ENCODE measurements around the gene CD248.

CD248 gene

DNA sequence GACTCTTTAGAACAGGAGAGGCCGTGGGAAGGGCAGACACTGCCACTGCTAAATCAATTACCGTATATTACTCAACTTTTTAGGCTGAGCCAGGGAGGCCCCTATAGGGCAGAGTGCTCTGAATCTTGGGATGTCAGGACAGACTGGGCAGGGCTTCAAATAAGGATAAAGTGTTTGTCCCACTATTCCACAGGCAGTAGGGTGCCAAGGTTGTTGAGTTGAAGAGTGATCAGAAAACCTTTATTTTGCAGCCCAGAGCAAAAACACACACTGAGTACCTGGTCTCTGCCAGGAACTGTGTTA lies 32.2 kb upstream of the CD248 start:
- no peaks in the 10 kb centered on the region for H3K36me3 ChIP-seq (ENCODE audit: control insufficient read depth, low read depth, low read length)
- no peak overlapping the region for H3K9ac ChIP-seq (ENCODE audit: low read length)
- H3K4me1 ChIP-seq (ENCODE audit: control insufficient read depth, low read depth, low read length) = peaks cover 9% of the 10 kb centered on the region
- H3K27ac ChIP-seq (ENCODE audit: low read length) = no peak overlapping the region
- peaks cover 10% of the 10 kb centered on the region for H3K27me3 ChIP-seq (ENCODE audit: control insufficient read depth, insufficient read depth, low read length)
- H3K9me3 ChIP-seq (ENCODE audit: control insufficient read depth, low read depth, low read length) = no peaks in the 10 kb centered on the region
- no peak overlapping the region for H3K4me3 ChIP-seq (ENCODE audit: low read length)

DNA sequence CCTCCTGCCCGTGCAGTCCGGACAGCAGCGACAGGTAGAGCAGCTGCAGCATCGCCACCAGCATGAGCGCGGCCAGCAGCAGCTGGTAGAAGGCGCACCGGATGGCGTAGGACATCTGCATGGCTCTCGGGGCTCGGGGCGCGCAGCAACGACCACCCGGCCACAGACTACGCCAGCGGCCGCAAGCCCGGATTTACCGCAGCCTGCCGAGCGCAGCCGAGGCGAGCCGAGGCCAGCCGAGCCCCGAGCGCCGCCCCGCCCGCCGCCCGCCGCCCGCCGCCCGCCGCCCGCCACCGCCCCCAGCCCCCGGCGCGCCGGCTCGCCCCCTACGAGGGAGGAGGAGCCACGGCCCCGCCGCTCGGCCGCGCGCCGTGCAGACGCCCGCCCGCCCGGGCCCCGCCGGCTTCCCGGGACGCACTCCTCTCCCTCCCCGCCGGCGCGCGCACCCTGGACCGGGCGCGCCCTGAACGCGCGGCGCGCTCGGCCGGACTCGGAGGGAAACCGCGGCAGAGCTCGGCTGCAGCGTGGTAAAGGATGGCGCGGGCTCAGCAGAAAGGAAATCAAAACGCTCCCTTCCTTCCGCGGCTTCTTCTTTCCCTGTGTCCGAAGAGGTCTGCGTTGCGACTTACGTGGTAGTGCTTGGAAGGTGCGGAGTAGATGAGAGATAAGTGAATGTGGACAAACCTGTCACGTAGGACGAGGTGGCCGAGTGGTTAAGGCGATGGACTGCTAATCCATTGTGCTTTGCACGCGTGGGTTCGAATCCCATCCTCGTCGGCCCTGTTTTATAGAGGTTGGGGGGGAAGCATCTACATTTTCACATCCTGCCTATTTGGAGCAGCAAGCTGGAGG lies 30.8 kb upstream of the CD248 start, which contains the start of gene B4GAT1:
TSS of gene B4GAT1 (minus strand) at position 205 of the 852 bp plus-strand sequence. CDS start at position 121, 84 bp downstream.
- H3K4me1 ChIP-seq (ENCODE audit: control insufficient read depth, low read depth, low read length) = peaks cover 9% of the 10 kb centered on the region

DNA sequence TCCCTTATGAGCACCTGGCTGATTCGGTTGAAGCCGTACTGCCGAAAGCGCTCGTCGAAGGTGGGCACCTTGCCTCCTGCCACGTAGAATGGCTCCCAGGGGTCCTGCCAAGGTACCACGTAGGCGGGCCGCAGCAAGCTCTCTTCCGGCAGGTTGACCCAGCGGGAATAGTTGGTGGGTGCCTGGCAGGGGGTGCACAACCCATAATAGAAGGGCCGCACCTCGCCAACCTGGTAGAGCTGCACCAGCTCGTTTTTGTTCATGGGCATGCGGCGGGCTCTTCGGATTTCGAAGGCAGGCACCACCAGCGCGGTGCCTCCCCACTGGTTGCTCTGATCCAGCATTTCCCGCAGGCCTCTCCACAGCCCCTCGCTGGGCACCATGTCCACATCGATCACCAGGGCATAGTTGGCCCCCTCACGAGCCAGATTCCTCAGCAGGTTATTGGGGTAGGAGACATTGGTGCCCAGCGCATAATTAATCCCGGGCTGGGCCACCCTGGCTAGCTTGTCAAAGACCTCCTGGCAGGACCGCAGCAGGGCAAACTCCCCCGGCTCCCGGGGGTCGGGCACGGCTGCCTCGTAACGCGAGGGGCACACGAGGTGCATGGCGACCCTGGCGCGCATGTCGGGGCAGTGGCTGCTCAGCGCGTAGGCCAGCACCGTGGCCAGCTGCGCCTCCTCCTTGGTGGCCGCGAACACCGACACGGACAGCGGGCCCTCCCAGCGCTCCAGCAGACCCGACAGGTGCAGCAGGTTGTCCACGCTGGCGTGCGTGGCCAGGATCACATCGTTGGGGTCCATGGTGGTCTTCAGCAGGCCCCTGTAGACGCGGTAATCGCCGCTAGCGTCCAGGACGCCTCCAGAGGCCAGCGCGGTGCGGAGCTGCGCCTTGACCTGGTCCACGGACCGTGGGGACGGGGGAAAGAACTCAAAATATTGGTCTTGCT lies 29.9 kb upstream of the CD248 start:
- Histone ChIP-seq H3K27ac (ENCODE audit: low read length) (no peak overlapping the region), H3K9ac (ENCODE audit: low read length) (peak overlapping the region; percentile 71), H3K4me1 (ENCODE audit: control insufficient read depth, low read depth, low read length) (peaks cover 9% of the 10 kb centered on the region), H3K9me3 (ENCODE audit: control insufficient read depth, low read depth, low read length) (no peaks in the 10 kb centered on the region), H3K27me3 (ENCODE audit: control insufficient read depth, insufficient read depth, low read length) (peaks cover 10% of the 10 kb centered on the region), H3K36me3 (ENCODE audit: control insufficient read depth, low read depth, low read length) (peaks cover 3% of the 10 kb centered on the region), H3K4me3 (ENCODE audit: low read length) (peak overlapping the region; percentile 92)

More for the DNA sequence above, 30.8 kb upstream of the CD248 start, which contains the start of gene B4GAT1:
- Histone ChIP-seq H3K27ac (ENCODE audit: low read length) (no peak within 1 kb of the TSS), H3K9ac (ENCODE audit: low read length) (peak within 1 kb of the TSS; percentile 71), H3K27me3 (ENCODE audit: control insufficient read depth, insufficient read depth, low read length) (peaks cover 10% of the 10 kb centered on the region), H3K9me3 (ENCODE audit: control insufficient read depth, low read depth, low read length) (no peaks in the 10 kb centered on the region), H3K36me3 (ENCODE audit: control insufficient read depth, low read depth, low read length) (no peaks in the 10 kb centered on the region), H3K4me3 (ENCODE audit: low read length) (peak within 1 kb of the TSS; percentile 92)

DNA sequence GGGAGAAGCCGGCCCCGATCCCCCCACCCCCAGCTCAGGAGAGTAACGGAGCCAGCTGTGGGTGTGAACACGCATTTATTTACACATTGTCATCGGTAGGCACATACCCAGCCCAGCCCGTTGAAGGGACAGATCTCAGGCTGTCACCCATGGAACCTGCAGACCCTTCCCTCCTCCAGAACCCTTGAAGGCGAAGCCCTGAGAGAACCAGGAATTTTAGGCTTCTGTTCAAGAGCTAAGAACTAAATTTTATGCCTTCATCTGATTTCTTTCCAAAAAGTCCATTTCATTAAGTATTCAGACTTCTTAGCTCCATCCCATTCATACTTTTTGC lies 28.4 kb upstream of the CD248 start:
- H3K9ac ChIP-seq (ENCODE audit: low read length) = peak overlapping the region; percentile 79

DNA sequence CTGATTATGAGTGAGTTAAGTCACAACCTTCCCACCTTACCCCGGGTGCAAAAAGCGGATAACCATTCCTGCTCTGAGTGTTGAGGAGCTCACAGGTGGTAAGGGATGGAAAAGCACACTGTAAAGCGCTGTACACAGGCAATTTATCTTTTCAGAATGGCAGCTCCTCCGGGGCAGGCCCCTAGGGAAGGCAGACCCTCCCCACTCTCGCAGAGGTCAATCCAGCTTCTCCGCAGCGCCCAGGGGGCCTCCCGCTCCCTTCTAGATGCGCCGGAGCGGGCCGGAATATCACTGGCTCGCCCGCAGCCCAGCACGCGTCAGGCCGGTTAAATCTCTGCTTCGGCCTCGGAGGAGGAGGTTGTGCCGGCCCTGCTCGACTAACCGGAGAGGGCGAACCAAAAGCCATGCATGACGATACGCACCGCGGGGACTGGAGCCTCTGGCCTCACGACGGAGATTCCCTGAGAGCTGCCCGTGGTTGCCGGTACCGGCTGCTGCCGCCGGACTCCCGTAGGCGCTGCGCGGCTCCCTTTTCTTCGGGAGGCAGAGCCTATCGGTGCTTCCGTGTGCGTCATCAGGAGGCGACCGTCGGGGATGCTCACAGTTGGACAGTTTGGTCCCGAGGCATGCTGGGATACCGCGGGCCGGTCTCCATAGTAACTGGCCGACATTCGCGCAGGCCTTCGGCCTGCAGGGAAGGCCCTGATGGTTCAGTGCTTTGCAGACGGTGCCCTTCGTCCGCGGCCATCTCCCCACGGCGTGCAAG lies 27.9 kb upstream of the CD248 start, which contains the start of gene BRMS1:
TSS of gene BRMS1 (minus strand) at position 555 of the 766 bp plus-strand sequence. CDS start 2,870 bp downstream, outside the sequence.
- H3K9ac ChIP-seq (ENCODE audit: low read length) = peak within 1 kb of the TSS; percentile 79
- H3K9me3 ChIP-seq (ENCODE audit: control insufficient read depth, low read depth, low read length) = no peaks in the 10 kb centered on the region
- H3K36me3 ChIP-seq (ENCODE audit: control insufficient read depth, low read depth, low read length) = peaks cover 8% of the 10 kb centered on the region
- H3K27ac ChIP-seq (ENCODE audit: low read length) = peak within 1 kb of the TSS; percentile 44
- peaks cover 9% of the 10 kb centered on the region for H3K4me1 ChIP-seq (ENCODE audit: control insufficient read depth, low read depth, low read length)
- H3K4me3 ChIP-seq (ENCODE audit: low read length) = peak within 1 kb of the TSS; percentile 97
- H3K27me3 ChIP-seq (ENCODE audit: control insufficient read depth, insufficient read depth, low read length) = peaks cover 10% of the 10 kb centered on the region

More for the DNA sequence above, 28.4 kb upstream of the CD248 start:
- Histone ChIP-seq H3K27me3 (ENCODE audit: control insufficient read depth, insufficient read depth, low read length) (peaks cover 10% of the 10 kb centered on the region), H3K4me1 (ENCODE audit: control insufficient read depth, low read depth, low read length) (peaks cover 9% of the 10 kb centered on the region), H3K4me3 (ENCODE audit: low read length) (peak overlapping the region; percentile 97), H3K27ac (ENCODE audit: low read length) (peak overlapping the region; percentile 40), H3K36me3 (ENCODE audit: control insufficient read depth, low read depth, low read length) (peaks cover 8% of the 10 kb centered on the region), H3K9me3 (ENCODE audit: control insufficient read depth, low read depth, low read length) (no peaks in the 10 kb centered on the region)

DNA sequence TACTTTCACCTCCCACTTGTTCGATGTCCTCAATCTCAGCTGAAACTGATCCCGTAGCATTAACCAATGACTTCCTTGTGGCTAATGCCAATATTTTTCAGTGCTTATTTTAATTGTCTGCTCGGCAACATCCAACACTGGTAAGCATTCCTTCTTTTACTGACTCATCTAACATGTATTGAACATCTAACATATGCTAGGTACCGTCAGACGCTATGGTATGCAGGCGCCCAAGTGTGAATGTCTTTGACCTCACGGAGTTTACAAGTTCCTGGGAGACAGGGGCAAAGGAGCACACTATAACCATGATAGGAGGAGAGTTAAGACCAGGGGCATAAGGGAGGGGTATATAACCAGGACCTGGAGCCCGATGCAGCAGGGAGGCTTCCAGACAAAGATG lies 26.3 kb upstream of the CD248 start:
- peaks cover 7% of the 10 kb centered on the region for H3K4me1 ChIP-seq (ENCODE audit: control insufficient read depth, low read depth, low read length)
- no peaks in the 10 kb centered on the region for H3K9me3 ChIP-seq (ENCODE audit: control insufficient read depth, low read depth, low read length)
- peaks cover 10% of the 10 kb centered on the region for H3K27me3 ChIP-seq (ENCODE audit: control insufficient read depth, insufficient read depth, low read length)
- H3K36me3 ChIP-seq (ENCODE audit: control insufficient read depth, low read depth, low read length) = peaks cover 14% of the 10 kb centered on the region
- no peak overlapping the region for H3K9ac ChIP-seq (ENCODE audit: low read length)
- H3K27ac ChIP-seq (ENCODE audit: low read length) = no peak overlapping the region
- H3K4me3 ChIP-seq (ENCODE audit: low read length) = no peak overlapping the region

DNA sequence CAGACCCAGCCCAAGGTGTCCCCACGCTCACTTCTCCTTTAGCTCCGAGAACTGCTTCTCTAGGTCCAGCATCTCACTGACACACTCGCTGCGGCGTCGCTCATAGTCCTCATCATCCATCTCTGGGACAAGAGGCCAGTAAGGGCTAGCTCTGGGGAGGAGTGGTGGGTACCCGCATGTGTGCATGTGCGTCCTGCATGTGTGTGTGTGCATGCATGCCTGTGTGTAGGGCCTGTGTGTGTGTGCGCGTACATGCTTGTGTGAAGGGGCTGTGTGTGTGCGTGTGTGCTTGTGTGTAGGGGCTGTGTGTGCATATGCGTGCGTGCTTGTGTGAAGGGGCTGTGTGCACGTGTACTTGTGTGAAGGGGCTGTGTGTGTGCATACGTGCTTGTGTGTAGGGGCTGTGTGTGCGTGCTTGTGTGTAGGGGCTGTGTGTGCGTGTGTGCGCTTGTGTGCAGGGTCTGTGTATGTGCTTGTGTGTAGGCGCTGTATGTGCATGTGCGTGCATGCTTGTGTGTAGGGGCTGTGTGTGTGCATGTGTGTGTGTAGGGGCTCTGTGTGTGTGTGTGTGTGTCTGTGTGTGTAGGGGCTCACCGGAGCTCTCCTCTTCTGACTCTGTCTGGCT lies 24.8 kb upstream of the CD248 start:
- Histone ChIP-seq H3K9ac (ENCODE audit: low read length) (no peak overlapping the region), H3K27me3 (ENCODE audit: control insufficient read depth, insufficient read depth, low read length) (peaks cover 7% of the 10 kb centered on the region), H3K4me1 (ENCODE audit: control insufficient read depth, low read depth, low read length) (peaks cover 10% of the 10 kb centered on the region), H3K27ac (ENCODE audit: low read length) (no peak overlapping the region), H3K36me3 (ENCODE audit: control insufficient read depth, low read depth, low read length) (peaks cover 23% of the 10 kb centered on the region), H3K4me3 (ENCODE audit: low read length) (no peak overlapping the region), H3K9me3 (ENCODE audit: control insufficient read depth, low read depth, low read length) (no peaks in the 10 kb centered on the region)

DNA sequence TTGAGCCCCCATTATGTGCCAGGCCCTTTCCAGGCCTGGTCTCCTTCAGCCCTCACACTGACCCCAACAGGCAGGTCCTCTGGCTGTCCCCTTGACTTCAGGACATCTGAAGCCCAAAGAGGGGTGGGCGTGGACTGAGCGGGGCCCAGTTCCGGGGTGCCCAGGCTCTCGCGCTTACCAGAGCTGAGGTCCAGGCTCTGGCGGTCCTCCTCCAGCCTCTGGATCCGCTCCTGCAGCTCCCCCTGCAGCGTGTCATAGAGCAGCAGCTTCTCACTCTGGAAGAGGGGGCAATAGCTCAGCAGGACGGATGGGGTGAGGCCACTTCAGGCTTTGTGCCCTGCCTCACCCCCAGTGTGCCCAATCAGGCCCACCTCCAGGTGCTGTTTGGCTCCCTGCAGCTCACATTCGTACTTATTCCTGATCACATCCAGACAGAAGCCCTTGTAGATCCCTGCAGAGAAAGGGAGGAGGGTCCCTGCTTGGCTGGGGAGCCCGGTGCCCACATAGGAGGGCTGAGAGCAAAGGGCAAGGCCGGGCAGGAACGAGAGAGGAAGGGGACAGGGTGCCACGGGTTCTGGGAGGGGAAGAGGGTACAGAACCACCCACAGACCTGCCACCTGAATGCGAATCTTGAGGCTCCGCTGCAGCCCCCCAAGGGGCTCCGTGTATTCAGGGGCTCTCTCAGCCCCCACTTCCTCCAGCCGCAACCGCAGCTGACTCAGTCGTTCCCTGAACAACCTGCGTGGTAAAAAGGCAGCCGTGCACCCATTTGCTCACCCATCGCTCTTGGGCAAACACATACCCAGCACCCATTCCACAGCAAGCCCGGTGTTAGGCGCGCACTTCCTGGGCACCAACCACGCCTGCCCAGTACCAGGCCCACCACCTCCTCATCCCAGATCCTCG lies 24.0 kb upstream of the CD248 start:
- peaks cover 16% of the 10 kb centered on the region for H3K4me1 ChIP-seq (ENCODE audit: control insufficient read depth, low read depth, low read length)
- H3K9ac ChIP-seq (ENCODE audit: low read length) = no peak overlapping the region
- peaks cover 23% of the 10 kb centered on the region for H3K36me3 ChIP-seq (ENCODE audit: control insufficient read depth, low read depth, low read length)
- no peak overlapping the region for H3K4me3 ChIP-seq (ENCODE audit: low read length)
- H3K9me3 ChIP-seq (ENCODE audit: control insufficient read depth, low read depth, low read length) = no peaks in the 10 kb centered on the region
- H3K27ac ChIP-seq (ENCODE audit: low read length) = no peak overlapping the region
- no peaks in the 10 kb centered on the region for H3K27me3 ChIP-seq (ENCODE audit: control insufficient read depth, insufficient read depth, low read length)

DNA sequence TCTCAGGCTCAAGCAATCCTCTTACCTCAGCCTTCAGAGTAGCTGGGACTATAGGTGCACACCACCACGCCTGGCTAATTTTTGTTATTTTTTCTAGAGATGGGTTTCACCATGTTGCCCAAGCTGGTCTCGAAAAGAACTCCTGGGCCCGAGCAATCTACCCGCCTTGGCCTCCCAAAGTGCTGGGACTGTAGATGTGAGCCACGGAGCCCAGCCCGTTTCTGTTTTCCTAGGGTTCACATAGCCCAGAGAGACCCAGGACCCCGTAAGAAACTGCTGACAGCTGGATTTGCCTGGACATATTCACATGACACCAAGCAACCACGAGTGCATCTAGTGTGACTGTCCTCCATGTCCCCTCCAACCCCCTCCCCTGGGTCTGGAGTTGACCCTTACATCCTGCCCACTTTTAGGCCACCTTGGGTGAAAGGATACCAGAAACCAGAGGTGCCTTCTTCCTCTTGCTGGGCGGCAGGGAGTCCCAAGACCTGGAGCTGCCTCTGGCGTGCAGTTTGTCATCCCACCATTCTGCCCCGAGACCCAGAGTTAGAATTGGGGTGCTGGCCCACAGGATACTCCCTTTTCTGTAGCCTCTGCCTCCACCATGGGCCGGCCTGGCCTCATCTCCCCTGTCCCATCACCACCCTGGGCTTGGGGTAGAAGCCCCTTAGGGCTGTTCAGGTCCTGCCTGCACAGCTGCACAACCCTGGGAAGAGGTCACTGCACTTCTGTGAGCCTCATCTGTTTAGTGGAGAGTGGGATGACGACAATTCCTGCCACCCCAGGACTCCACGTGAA lies 23.0 kb upstream of the CD248 start:
- H3K4me1 ChIP-seq (ENCODE audit: control insufficient read depth, low read depth, low read length) = peaks cover 13% of the 10 kb centered on the region
- H3K27ac ChIP-seq (ENCODE audit: low read length) = no peak overlapping the region
- H3K9me3 ChIP-seq (ENCODE audit: control insufficient read depth, low read depth, low read length) = no peaks in the 10 kb centered on the region
- H3K4me3 ChIP-seq (ENCODE audit: low read length) = no peak overlapping the region
- H3K27me3 ChIP-seq (ENCODE audit: control insufficient read depth, insufficient read depth, low read length) = no peaks in the 10 kb centered on the region
- H3K36me3 ChIP-seq (ENCODE audit: control insufficient read depth, low read depth, low read length) = peaks cover 23% of the 10 kb centered on the region
- no peak overlapping the region for H3K9ac ChIP-seq (ENCODE audit: low read length)
